IPS-NIHi7 (cell line): ENCODE measurements around the gene IFFO2.

Experiments
- DNase-seq: peaks from one replicate; pipeline ENCODE4 v3.0.0; 2012; ENCODE audit warnings: mixed read lengths; ENCODE audit errors: extremely low spot score

Gene IFFO2

GRCh38 chr1:18950401-18951026 is 6.0 kb downstream of the IFFO2 start:
- DNase-seq: no peak

- DNase-seq: peak; percentile 57
These were observed 6.6 kb downstream of the IFFO2 start for GRCh38 chr1:18949686-18950400.

- DNase-seq: no peak
These were observed 7.4 kb downstream of the IFFO2 start for GRCh38 chr1:18948913-18949685.

DNA sequence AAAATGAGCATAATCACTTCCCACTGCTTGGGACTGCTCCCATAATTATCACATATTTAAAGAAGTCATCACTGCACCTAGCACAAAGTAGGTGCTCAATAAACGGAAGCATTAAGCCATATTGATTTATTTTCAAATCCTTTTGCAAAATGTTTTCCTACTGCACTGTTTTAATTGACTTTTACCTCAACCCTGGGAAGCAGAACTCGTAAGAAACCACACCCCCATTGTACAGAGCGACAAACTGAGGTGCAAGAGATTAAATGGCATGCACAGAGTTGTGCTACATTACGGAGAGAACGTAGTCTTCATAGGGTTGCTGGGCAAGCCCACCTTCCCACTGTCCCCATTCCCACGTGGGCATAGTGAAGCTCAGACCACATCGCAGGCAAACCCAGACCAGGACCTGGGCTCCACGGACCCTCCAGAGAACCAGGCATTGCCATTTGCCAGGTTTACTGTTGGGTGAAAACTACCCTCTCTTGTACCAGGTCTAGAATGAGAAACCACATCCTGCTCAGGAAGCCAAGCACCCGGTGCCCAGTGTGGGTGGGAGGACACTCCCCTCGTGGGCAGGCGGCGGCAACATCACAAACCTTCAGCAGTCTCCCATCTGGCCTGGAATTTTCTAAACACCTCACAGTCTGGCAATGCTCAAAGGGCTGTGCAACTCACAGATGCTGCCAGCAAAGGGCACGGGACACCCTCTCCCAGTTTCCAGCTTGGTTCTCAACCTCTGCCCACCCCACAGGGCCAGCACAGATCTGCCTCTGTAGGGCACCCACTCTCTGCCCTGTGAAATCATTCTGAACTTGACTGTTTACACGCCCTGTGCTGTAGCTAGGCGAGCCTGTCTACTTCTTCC is 8.2 kb downstream of the IFFO2 start:
- DNase-seq: no peak

DNA sequence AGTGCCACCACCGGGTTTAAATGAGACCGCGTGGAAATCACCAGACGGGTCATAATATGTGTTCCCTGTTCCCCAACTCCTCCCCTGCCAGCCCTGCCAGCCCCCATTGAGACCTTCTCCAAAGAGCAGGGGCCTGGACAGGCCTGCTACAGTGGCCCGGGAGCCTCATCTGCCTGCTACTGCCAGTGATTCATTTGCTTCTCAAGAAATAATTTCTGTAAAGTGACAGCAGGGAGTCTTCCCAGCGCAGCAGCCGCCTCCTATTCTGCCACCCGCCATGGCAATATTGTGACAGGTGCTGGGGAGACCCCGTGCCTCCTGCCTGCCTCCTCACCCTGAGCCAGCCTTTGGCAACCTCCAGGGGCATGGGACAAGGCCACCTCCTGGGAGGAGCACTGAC is 8.9 kb downstream of the IFFO2 start:
- no peak for DNase-seq

- DNase-seq: no peak
These were observed 9.7 kb downstream of the IFFO2 start for GRCh38 chr1:18946550-18947381.

DNA sequence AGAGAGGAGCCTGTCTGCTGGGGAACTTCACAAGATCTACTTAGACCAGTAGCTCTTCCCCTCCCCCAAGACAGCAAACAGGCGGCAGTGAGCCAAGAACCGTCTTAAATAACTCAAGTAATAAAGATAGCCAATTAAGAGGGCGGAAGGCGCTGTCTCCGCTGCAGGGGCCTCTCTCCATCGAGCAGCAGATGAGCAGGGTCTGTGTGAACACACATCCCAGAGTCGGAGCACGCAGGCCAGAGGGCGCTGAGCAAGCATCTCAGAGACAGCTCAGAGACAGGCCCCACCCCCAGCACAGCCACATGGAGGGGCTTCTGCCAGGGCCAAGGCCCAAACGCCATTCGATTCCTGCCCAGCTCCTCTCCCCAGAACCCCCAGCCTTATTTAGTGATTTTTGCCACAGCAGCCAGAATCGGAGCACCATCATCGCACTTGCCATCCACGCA is 11.1 kb downstream of the IFFO2 start:
- no peak for DNase-seq

- DNase-seq: no peak
These were observed 11.7 kb downstream of the IFFO2 start for GRCh38 chr1:18944810-18945209.

- DNase-seq: no peak
These were observed 12.4 kb downstream of the IFFO2 start for GRCh38 chr1:18943914-18944572.

DNA sequence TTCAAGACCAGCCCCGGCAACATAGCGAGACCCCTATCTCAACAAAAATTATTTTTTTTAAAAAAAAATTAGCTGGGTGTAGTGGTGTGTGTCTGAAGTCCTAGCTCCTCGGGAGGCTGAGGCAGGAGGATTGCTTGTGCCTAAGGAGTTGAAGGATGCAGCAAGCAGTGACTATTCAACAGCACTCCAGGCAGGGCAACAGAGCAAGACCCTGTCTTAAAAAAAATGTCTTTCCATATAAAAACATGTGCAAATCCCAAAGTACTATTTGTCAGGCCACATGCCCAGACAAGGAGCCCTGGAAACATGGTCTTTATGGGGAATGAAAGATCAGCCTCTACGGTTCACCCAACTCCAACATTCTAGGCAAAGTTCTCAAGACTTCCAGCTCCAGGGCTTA is 13.3 kb downstream of the IFFO2 start:
- DNase-seq: no peak

- no peak for DNase-seq
These were observed 14.1 kb downstream of the IFFO2 start for GRCh38 chr1:18942340-18942739.

DNA sequence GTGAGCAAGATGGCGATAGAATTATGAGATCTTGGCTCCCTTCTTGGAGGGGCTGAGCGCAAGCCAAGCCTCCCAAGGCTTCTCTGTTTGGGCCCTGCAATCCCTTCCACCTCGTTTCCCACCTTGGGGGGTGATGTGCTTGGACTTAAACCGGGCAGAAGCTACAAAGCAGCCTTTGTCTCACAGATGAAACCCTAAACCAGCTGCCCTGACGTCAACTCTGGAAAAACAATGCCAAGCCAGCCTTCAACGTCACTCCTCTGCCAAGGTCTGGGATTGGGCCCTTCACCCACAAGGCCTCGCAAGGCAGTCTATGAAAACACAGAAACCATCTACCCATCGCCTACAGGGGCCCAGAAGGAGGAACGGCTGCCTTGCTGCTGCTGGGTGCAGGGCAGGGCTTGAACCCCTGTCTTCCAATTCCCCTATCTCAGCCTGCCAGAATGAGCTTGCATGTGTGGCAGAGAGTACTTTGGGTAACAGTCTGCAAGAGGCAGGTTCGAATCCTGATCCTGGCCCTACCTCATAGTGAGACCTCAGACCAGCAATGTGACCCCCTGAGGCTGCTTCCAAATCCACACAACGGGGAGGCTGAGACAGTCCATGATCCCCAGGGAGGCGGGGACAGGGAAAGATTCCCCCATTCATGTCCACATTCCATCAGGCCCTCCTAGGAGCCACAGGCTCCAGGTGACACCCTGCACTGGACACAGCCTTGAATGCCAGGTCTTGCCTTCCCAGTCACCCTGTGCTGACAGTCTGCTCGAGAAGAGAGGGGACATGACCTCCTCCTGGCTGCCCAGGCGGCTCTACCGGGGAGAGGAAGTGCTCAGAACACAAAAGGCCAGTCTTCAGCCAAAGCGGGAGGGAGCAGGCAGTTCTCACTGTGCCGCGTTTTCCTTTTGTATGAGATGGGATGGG is 15.0 kb downstream of the IFFO2 start:
- peak; percentile 57 for DNase-seq

GRCh38 chr1:18940303-18941020 is 16.0 kb downstream of the IFFO2 start:
- no peak for DNase-seq

GRCh38 chr1:18939398-18940302 is 16.8 kb downstream of the IFFO2 start:
- DNase-seq: no peak

DNA sequence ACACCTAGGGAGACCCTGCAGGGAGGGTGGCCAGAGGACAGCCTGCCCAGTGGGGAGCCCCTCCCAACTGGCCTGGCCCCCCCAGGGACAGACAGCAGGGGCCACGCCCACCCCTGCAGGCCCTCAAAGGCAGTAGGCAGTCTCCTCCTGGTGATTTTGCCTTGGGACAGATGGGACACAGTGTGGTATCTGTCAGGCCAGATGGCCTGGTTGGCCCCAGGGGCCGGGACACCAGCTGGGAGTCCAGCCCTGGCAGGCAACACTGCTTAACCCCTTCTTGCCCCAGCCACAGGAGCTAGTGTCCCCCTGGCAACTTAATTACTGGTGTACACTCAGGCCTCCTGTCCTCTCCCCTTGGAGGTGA is 17.8 kb downstream of the IFFO2 start:
- no peak for DNase-seq

- no peak for DNase-seq
These were observed 18.3 kb downstream of the IFFO2 start for GRCh38 chr1:18938008-18938706.

- DNase-seq: no peak
These were observed 18.9 kb downstream of the IFFO2 start for GRCh38 chr1:18937539-18937938.
